Fibroblast of the aortic adventitia (primary cell): ENCODE measurements around the gene SCUBE1. TPM values are rescaled to one million over a fixed set of nuclear protein-coding genes. Genes with fewer than 3 reads are reported as not detected.
A peak's percentile ranks its signal among the peaks of the same experiment; 100 is the strongest.

ENCODE experiments used
- DNase-seq: peaks from one replicate; pipeline ENCODE4 v3.0.0-alpha.2; 2010; ENCODE audit warnings: low read depth
- H3K4me3 ChIP-seq: 2 replicates; pipeline ENCODE4 v1.5.1; 2011; ENCODE audit warnings: low read depth, mild to moderate bottlenecking, control low read depth, low read length, moderate library complexity
- CTCF ChIP-seq: IDR thresholded peaks from 2 replicates; pipeline ENCODE4 v1.5.1; 2011; ENCODE audit warnings: mild to moderate bottlenecking, low read length, control low read depth, inconsistent platforms; ENCODE audit not compliant: insufficient read depth
- total RNA-seq: library from RNA; depleted of rRNA; stranded (reverse); fragments of >200 nt; gene quantifications from 2 replicates; pipeline ENCODE4 v1.2.3, GENCODE V29; 2012; ENCODE audit warnings: low replicate concordance

The SCUBE1 gene
- total RNA-seq, 1 donor, result not detected

GRCh38 chr22:43388420-43388851, 45.3 kb upstream of the SCUBE1 start:
- peak; percentile 62 for DNase-seq
- peak; percentile 98 for TF ChIP-seq CTCF
- H3K4me3 ChIP-seq, result no peak overlapping the region

- no peak overlapping the region for H3K4me3 ChIP-seq
- no peak for DNase-seq
- no peak for TF ChIP-seq CTCF
Measured at GRCh38 chr22:43387815-43388214, 44.6 kb upstream of the SCUBE1 start.

- peak; percentile 74 for DNase-seq
- no peak overlapping the region for H3K4me3 ChIP-seq
- TF ChIP-seq CTCF, result peak; percentile 93
Measured at GRCh38 chr22:43385770-43386641, 42.8 kb upstream of the SCUBE1 start.

GRCh38 chr22:43384863-43385262, 41.7 kb upstream of the SCUBE1 start:
- no peak overlapping the region for H3K4me3 ChIP-seq
- no peak for TF ChIP-seq CTCF
- DNase-seq, result no peak

- H3K4me3 ChIP-seq, result no peak overlapping the region
- no peak for TF ChIP-seq CTCF
- no peak for DNase-seq
Measured at GRCh38 chr22:43381693-43382092, 38.5 kb upstream of the SCUBE1 start.

- DNase-seq, result peak; percentile 30
- H3K4me3 ChIP-seq, result no peak overlapping the region
- TF ChIP-seq CTCF, result no peak
Measured at GRCh38 chr22:43377896-43378704, 34.9 kb upstream of the SCUBE1 start.
